Ascending aorta (tissue), 2 donors: ENCODE measurements around the gene TSPEAR. TPM values are rescaled to one million over a fixed set of nuclear protein-coding genes. Genes with fewer than 3 reads are reported as not detected.

Experiments
- DNase-seq, 2 donors: peaks; one replicate each; pipeline ENCODE4 v3.0.0-alpha.2; 2019; ENCODE audit warnings: low spot score in 2 of 2
- H3K27ac ChIP-seq, 2 donors: fragments of 200-600 bp; sonication (generic); one replicate each; pipeline ENCODE4 v1.5.1; 2016 to 2017; ENCODE audit warnings: mild to moderate bottlenecking in 1 of 2
- H3K27me3 ChIP-seq: fragments of 200-600 bp; sonication (generic); one replicate; pipeline ENCODE4 v1.5.1; 2017
- H3K36me3 ChIP-seq, 2 donors: fragments of 200-600 bp; sonication (generic); one replicate each; pipeline ENCODE4 v1.5.1; 2016
- H3K4me1 ChIP-seq, 2 donors: fragments of 200-600 bp; sonication (generic); one replicate each; pipeline ENCODE4 v1.5.1; 2016 to 2017; ENCODE audit warnings: mild to moderate bottlenecking in 1 of 2
- H3K4me3 ChIP-seq, 2 donors: fragments of 200-600 bp; sonication (generic); one replicate each; pipeline ENCODE4 v1.5.1; 2016 to 2017; ENCODE audit warnings: mild to moderate bottlenecking in 1 of 2
- H3K9me3 ChIP-seq, 2 donors: fragments of 200-600 bp; sonication (generic); one replicate each; pipeline ENCODE4 v1.5.1; 2016
- intact Hi-C: fragments of 100-400 bp; cut with DNase I; formaldehyde crosslinking; loops from one replicate; pipeline ENCODE4 v1.15.1; 2023
- total RNA-seq: library from RNA; depleted of rRNA; stranded (reverse); fragments of >200 nt; gene quantifications from one replicate; pipeline ENCODE4 v1.1.0, GENCODE V29; 2016
- TF ChIP-seq, protein P1 (sequence below), 3 experiments: fragments of 200-600 bp in 2 of 3; fragments of 450-650 bp in 1 of 3; sonication (generic) in 2 of 3; IDR thresholded peaks; one replicate each; pipeline ENCODE4 v1.5.1; 2016 to 2019; ENCODE audit warnings: antibody characterized with exemption in 3 of 3, mild to moderate bottlenecking in 1 of 3, moderate library complexity in 1 of 3

TSPEAR gene
- total RNA-seq, 1 donor from 2014 or later: not detected

DNA sequence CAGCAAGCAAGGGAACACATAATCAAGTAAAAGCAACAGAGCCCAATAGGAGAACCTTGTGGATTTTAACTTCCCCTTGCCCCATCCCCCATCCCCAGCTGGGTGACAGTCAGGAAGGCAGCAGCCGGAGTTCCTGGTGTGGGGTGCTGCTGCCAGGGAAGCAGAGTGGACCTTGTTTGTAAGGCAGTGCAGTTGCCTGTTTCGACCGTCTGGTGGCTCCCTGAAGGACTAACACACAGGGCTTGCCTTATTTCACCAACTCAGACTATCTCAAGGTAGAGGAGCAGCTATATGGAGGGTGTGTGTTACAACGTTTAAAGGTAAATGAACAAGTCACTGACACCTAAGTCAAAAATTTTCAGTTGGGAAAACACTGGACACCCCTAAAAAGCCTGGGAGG lies 92.9 kb downstream of the TSPEAR start:
- TF ChIP-seq, protein P1, sequence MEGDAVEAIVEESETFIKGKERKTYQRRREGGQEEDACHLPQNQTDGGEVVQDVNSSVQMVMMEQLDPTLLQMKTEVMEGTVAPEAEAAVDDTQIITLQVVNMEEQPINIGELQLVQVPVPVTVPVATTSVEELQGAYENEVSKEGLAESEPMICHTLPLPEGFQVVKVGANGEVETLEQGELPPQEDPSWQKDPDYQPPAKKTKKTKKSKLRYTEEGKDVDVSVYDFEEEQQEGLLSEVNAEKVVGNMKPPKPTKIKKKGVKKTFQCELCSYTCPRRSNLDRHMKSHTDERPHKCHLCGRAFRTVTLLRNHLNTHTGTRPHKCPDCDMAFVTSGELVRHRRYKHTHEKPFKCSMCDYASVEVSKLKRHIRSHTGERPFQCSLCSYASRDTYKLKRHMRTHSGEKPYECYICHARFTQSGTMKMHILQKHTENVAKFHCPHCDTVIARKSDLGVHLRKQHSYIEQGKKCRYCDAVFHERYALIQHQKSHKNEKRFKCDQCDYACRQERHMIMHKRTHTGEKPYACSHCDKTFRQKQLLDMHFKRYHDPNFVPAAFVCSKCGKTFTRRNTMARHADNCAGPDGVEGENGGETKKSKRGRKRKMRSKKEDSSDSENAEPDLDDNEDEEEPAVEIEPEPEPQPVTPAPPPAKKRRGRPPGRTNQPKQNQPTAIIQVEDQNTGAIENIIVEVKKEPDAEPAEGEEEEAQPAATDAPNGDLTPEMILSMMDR (IDR thresholded peaks at IDR 0.05): no peak
- H3K4me3 ChIP-seq: no peak overlapping the region
- no peaks in the 10 kb centered on the region for H3K4me1 ChIP-seq
- no peaks in the 10 kb centered on the region for H3K27me3 ChIP-seq
- no peak overlapping the region for H3K27ac ChIP-seq
- H3K36me3 ChIP-seq: no peaks in the 10 kb centered on the region
- H3K9me3 ChIP-seq: no peaks in the 10 kb centered on the region
- intact Hi-C loops: no loop called here
- DNase-seq: no peak

DNA sequence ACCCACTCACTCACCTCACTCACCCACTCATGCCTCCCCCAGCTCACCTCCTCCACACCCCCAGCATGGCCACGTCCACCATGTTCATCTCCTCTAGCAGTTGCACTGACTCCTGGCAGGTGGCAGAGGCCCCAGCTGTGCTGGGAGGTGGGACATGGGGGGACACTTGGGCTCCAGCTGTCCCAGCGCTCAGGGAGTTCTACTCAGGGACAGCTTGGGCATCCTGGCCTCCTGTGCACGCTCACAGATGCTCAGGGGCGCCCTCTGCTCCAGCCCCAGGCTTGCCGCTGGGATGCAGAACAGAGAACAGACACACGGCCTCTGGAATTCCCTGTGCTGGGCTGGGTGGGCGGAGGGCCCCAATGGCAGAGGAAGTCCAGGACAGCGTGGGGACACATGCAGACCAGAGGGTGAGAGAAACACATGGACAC lies 94.3 kb downstream of the TSPEAR start:
- no peak for DNase-seq
- H3K27ac ChIP-seq: no peak overlapping the region
- H3K4me1 ChIP-seq: no peaks in the 10 kb centered on the region
- no peaks in the 10 kb centered on the region for H3K9me3 ChIP-seq
- no peak overlapping the region for H3K4me3 ChIP-seq
- intact Hi-C loops: no loop called here
- no peaks in the 10 kb centered on the region for H3K27me3 ChIP-seq
- TF ChIP-seq, protein P1 (IDR thresholded peaks at IDR 0.05): no peak
- no peaks in the 10 kb centered on the region for H3K36me3 ChIP-seq

DNA sequence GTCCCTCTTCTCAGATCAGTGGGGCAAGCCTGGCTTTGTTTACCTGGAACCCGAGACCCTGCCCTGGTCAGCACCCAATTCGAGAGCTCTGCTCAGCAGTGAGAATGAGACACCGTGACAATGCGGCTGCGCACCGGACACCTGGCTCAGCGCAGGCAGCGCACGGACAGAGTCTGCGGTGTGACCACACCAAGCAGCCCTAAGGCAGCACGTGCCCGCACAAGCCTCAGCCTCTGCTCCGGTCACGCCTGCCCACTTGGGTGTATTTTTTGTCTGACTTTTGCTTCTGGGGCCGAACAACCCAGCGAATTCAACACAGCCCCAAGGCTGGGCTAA lies 94.8 kb downstream of the TSPEAR start:
- intact Hi-C loops: no loop called here
- H3K27me3 ChIP-seq: no peaks in the 10 kb centered on the region

DNA sequence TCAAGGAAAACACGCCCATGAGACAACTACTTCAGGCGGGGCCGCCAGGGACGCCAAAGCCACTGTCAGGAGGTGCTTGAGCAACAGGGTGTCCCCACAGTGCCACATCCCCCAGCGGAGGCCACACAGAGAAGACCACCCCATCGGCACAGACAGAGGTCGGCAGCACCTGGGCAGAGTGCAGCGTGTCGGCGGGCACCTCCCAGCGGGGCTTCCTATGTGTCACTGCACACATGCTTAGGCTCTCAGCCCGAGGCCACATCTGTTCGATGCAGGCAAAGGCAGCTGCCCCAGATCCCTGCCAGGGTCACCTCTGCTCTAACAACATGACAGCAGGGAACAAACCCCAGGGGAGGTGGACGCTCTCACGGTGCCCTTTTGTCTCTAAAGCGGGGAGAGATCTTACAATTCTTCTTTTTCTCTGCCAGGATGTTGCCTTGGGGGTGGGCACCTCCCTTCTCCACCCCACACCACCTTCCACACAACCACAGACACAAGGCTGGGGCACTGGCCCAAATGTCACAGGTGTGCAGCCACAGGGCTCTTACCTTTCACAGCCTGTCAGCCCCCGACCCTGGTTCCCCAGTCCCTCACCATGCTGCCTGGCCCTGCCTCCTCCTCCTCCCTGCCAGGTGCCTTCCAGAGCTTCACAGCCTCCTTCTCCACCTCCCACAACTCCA lies 95.3 kb downstream of the TSPEAR start:
- Histone ChIP-seq H3K9me3 (no peaks in the 10 kb centered on the region), H3K27ac (no peak overlapping the region), H3K36me3 (no peaks in the 10 kb centered on the region), H3K27me3 (no peaks in the 10 kb centered on the region), H3K4me3 (no peak overlapping the region), H3K4me1 (no peaks in the 10 kb centered on the region)
- DNase-seq: no peak
- intact Hi-C loops: no loop called here
- TF ChIP-seq, protein P1 (IDR thresholded peaks at IDR 0.05): no peak

More for the DNA sequence above, 94.8 kb downstream of the TSPEAR start:
- TF ChIP-seq, protein P1 (IDR thresholded peaks at IDR 0.05): no peak
- no peaks in the 10 kb centered on the region for H3K4me1 ChIP-seq
- no peaks in the 10 kb centered on the region for H3K36me3 ChIP-seq
- no peaks in the 10 kb centered on the region for H3K9me3 ChIP-seq
- H3K27ac ChIP-seq: no peak overlapping the region
- H3K4me3 ChIP-seq: no peak overlapping the region
- DNase-seq: no peak

DNA sequence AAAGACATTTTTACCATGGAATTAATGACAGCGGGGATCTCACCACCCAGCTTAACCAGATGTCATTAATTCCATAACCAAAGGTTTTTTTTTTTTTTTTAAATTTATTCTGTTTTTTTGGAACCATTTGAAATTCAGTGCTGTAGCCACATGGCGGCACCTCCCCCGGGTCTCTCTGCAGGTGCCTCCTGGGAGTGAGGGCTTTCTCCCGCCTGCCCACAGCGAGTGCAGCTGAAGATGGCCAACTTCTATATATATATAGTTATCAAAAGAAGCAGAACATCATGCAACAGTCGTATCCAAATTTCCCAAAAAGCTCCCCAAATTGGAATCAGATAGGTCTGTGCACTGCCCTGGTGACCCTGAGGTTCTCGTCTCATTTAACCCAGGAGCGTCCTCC lies 95.9 kb downstream of the TSPEAR start:
- H3K27me3 ChIP-seq: no peaks in the 10 kb centered on the region
- no peak overlapping the region for H3K27ac ChIP-seq
- TF ChIP-seq, protein P1 (IDR thresholded peaks at IDR 0.05): no peak
- H3K4me1 ChIP-seq: no peaks in the 10 kb centered on the region
- no peaks in the 10 kb centered on the region for H3K9me3 ChIP-seq
- no peaks in the 10 kb centered on the region for H3K36me3 ChIP-seq
- intact Hi-C loops: no loop called here
- no peak for DNase-seq
- no peak overlapping the region for H3K4me3 ChIP-seq

DNA sequence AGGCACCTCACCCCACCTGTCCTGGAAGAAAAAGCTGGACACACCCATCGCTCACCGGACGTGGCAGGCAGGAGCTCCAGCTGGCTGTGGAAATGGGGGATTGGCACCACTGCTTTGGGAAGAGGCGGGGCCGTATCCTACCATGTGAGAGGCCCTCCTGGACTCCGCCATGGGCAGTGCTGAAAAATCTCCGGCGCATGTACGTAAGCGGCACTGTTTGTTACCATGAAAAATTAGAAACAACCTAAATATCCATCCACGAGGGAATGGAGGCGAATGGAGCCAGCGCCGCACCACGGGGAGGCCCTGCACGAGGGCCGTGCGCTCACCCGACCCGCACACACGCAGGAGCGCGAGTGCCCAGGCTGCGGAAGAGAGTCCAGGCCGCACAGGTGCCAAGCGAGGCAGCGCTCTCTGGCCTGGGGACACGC lies 96.4 kb downstream of the TSPEAR start:
- no peaks in the 10 kb centered on the region for H3K27me3 ChIP-seq
- no peaks in the 10 kb centered on the region for H3K36me3 ChIP-seq
- no peak for DNase-seq
- no peaks in the 10 kb centered on the region for H3K4me1 ChIP-seq
- TF ChIP-seq, protein P1 (IDR thresholded peaks at IDR 0.05): no peak
- H3K9me3 ChIP-seq: no peaks in the 10 kb centered on the region
- no peak overlapping the region for H3K27ac ChIP-seq
- H3K4me3 ChIP-seq: no peak overlapping the region
- intact Hi-C loops: no loop called here
